Stimulated activated CD4-positive, alpha-beta T cell treated with anti-CD3 and anti-CD28 coated beads, Interleukin-4, amount 100 ng/mL, for 24 hours (primary cell): ENCODE data around the gene IL20RA.
A peak's percentile ranks its signal among the peaks of the same experiment; 100 is the strongest.
"Not testable (repeated sequence)": the region's sequence is repeated elsewhere in the genome, so short reads cannot be mapped to it uniquely, and the experiment has no call there.

Source experiments
- DNase-seq: peaks from one replicate; pipeline ENCODE4 v3.0.0-alpha.2; 2020

IL20RA gene

GRCh38 chr6:137044366-137045221 is at the start of gene IL20RA:
IL20RA (minus strand) TSS chr6:137044965; CDS start chr6:137044728, 237 bp downstream.
- no peak for DNase-seq

GRCh38 chr6:137093183-137094069 is 48.7 kb upstream of the IL20RA start:
- DNase-seq = no peak

GRCh38 chr6:137092018-137092417 is 47.3 kb upstream of the IL20RA start:
- no peak for DNase-seq

- DNase-seq = no peak
Observed at GRCh38 chr6:137089305-137089704, 44.5 kb upstream of the IL20RA start.

- DNase-seq = no peak
Observed at GRCh38 chr6:137087902-137088301, 43.1 kb upstream of the IL20RA start.

- DNase-seq = no peak
Observed at GRCh38 chr6:137086031-137086430, 41.3 kb upstream of the IL20RA start.

GRCh38 chr6:137084865-137085617 is 40.3 kb upstream of the IL20RA start:
- DNase-seq = no peak

GRCh38 chr6:137084090-137084489 is 39.3 kb upstream of the IL20RA start:
- no peak for DNase-seq

GRCh38 chr6:137081997-137082396 is 37.2 kb upstream of the IL20RA start:
- DNase-seq = no peak

GRCh38 chr6:137080711-137081110 is 35.9 kb upstream of the IL20RA start:
- DNase-seq = no peak

GRCh38 chr6:137076277-137077068 is 31.7 kb upstream of the IL20RA start:
- peak; percentile 54 for DNase-seq

- DNase-seq = not testable (repeated sequence)
Observed at GRCh38 chr6:137075790-137076189, 31.0 kb upstream of the IL20RA start.

- no peak for DNase-seq
Observed at GRCh38 chr6:137070303-137070702, 25.5 kb upstream of the IL20RA start.

- no peak for DNase-seq
Observed at GRCh38 chr6:137067399-137067798, 22.6 kb upstream of the IL20RA start.

GRCh38 chr6:137058037-137058436 is 13.3 kb upstream of the IL20RA start:
- DNase-seq = no peak

- no peak for DNase-seq
Observed at GRCh38 chr6:137056121-137056880, 11.5 kb upstream of the IL20RA start.

GRCh38 chr6:137051790-137052472 is 7.2 kb upstream of the IL20RA start:
- DNase-seq = no peak

GRCh38 chr6:137049095-137049494 is 4.3 kb upstream of the IL20RA start:
- no peak for DNase-seq

GRCh38 chr6:137046871-137047412 is 2.2 kb upstream of the IL20RA start:
- DNase-seq = no peak

- no peak for DNase-seq
Observed at GRCh38 chr6:137045222-137045789, 541 bp upstream of the IL20RA start.
